HG02852 (cell line): ENCODE data around the gene ZNG1C.
"Not testable (repeated sequence)": the region's sequence is repeated elsewhere in the genome, so short reads cannot be mapped to it uniquely, and the experiment has no call there.

Experiments
- ATAC-seq: cut with Tn5 transposase; IDR thresholded peaks from one replicate; pipeline ENCODE4 v1.9.1; 2021; ENCODE audit warnings: mild to moderate bottlenecking, moderate library complexity; ENCODE audit not compliant: unreplicated experiment

The ZNG1C gene

DNA sequence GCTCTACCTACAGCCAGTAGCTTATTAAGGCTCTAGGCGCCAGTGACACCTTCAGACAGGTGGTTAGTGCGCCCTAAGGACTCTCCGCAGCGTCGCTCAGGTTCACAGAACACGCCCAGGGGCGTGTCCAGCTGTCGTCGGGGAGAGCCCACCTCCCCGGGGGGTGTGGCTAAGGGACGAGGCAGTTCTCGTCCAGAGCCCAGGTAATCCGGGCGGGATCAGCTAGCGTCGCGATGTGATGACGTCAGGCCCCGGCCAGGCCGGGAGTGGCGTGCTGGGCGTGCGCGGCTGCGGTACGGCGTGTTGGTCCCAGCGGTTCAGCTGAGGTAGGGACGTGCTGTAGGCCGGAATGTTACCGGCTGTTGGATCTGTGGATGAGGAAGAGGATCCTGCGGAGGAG, at the start of gene ZNG1C:
TSS of gene ZNG1C (plus strand) at position 301 of the 400 bp plus-strand sequence. CDS start at position 350, 49 bp downstream.
- not testable (repeated sequence) for ATAC-seq

- ATAC-seq, result not testable (repeated sequence)
These were observed 654 bp downstream of the ZNG1C start for GRCh38 chr9:68242437-68242836.

DNA sequence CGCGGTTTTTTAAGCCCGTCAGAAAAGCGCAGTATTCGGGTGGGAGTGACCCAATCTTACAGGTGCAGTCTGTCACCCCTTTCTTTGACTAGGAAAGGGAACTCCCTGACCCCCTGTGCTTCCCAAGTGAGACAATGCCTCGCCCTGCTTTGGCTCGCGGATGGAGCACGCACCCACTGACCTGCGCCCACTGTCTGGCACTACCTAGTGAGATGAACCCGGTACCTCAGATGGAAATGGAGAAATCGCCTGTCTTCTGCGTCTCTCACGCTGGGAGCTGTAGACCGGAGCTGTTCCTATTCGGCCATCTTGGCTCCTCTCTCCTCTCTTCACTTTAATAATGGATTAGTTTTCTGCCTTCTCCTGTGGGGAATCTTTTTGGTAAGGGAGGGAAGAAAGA, 39.3 kb downstream of the ZNG1C start:
- not testable (repeated sequence) for ATAC-seq

DNA sequence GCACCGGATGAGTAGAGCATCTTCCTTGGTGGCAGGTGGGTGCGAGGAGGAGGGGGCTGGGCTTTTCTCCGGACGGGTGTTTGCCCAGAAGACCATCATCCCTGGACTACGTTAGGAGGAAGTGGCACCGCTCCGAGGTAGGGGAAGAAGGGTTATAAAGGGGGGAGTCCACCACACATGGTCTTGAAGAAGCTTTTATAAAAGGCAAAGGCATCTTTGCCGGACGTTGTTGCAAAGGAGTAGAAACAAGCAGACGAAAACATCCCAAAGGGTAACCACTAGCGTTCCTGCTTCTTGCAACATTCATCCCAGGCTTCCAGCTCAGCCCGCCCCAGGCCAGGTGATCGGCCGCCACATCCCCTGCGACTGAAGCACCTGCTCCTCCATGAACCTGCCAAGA, 60.8 kb downstream of the ZNG1C start, which contains the start of gene FOXD4L3:
TSS of gene FOXD4L3 (plus strand) at position 301 of the 400 bp plus-strand sequence. CDS start at position 386, 85 bp downstream.
- not testable (repeated sequence) for ATAC-seq

GRCh38 chr9:68303771-68304170, 62.0 kb downstream of the ZNG1C start:
- not testable (repeated sequence) for ATAC-seq

DNA sequence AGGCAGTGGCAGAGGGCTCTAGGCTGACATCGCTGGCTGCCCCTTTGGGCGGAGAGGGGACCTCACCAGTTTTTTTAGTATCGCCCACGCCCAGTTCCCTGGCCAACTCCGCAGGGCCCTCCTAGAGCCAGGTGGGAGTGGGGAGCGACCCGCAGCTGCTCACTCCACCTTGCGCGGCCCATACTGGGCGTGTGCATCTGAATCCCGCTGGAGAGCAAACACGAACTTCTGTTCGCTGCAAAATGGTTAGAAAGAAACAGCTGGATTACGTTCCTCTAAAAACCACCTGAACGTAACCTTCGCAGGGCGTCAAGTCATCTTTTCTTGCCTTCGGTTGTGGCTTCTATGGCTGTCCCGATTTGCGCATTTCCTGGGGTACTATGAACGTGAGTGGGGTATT, 62.4 kb downstream of the ZNG1C start:
- not testable (repeated sequence) for ATAC-seq

GRCh38 chr9:68304777-68305176, 63.0 kb downstream of the ZNG1C start:
- not testable (repeated sequence) for ATAC-seq

- ATAC-seq, result not testable (repeated sequence)
These were observed 64.0 kb downstream of the ZNG1C start for GRCh38 chr9:68305680-68306285.

- not testable (repeated sequence) for ATAC-seq
These were observed 64.7 kb downstream of the ZNG1C start for GRCh38 chr9:68306391-68306964.

DNA sequence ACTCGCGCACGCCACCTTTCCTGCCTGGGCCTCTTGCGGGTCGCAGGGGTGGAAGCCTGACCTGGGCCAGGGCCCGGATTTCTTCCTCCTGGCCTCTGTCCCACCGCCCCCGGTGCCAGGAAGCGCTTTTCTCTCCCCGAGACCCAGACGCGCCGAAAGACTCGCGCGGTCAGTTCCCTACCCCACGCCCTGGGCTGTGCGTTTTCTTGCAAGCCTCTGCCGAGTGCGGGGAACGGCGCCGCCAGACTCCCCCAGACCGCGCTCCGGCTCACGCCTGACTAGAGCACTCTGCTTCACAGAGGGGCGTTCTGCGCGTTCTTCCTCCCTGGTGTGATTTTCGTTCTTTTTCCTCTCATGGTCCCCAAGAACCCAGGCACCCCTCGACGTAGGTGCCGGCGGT, 65.3 kb downstream of the ZNG1C start:
- not testable (repeated sequence) for ATAC-seq

DNA sequence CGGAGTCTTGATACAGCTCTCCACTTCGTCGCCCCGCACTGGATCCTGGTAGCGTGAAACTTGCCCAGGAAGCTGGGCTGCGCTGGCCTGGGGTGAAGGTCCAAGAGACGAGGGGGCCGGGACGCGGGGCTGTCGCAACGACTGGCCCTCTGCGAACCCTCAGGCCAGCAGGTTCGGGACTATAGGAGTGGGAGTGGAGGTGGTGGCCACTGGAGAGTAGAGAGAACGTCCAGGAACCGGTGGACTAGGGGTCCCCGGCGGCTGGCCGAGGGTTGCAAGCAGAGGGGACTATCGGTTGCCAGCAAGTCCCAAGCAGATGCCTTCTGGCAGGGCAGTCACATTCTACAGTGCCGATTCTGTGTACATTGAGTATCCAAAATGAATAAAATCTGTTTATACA, 65.9 kb downstream of the ZNG1C start:
- ATAC-seq, result not testable (repeated sequence)

GRCh38 chr9:68311208-68311607, 69.4 kb downstream of the ZNG1C start:
- not testable (repeated sequence) for ATAC-seq

DNA sequence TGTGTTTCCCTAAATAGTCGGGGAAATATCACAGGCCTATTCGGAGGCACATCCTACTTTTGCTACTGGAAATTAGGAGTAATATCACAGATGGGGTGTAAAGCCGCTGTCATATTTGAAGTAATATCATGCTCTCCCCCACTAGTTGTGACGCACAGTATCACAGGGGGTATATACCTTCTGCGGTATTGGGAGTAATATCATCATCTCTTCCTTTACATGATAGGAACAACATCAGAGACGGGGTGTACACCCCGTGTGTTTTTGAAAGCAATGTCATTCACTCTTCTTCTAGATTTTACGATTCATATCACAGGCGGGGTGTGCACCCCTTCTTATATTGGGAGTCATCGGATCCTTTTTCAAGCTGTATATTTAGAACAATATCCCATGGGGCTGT, 76.4 kb downstream of the ZNG1C start:
- not testable (repeated sequence) for ATAC-seq

DNA sequence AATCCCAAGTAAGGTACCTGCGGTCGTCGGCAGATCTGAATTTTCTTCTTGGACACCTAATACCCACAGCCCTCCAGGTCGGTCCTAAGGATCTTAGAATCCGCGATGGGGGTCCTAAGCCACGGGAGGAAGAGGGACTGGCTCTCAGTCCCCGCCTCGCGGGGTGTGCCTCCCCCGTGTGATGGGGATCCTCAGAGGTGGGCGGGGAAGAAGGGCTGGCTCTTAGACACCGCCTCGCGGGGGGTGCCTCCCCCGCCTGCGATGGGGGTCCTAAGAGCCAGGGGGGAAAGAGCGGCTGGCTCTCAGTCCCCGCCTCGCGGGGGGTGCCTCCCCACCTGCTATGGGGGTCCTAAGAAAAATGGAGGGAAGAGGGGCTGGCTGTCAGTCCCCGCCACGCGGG, 82.0 kb downstream of the ZNG1C start:
- not testable (repeated sequence) for ATAC-seq

- not testable (repeated sequence) for ATAC-seq
These were observed 82.7 kb downstream of the ZNG1C start for GRCh38 chr9:68324518-68324917.

DNA sequence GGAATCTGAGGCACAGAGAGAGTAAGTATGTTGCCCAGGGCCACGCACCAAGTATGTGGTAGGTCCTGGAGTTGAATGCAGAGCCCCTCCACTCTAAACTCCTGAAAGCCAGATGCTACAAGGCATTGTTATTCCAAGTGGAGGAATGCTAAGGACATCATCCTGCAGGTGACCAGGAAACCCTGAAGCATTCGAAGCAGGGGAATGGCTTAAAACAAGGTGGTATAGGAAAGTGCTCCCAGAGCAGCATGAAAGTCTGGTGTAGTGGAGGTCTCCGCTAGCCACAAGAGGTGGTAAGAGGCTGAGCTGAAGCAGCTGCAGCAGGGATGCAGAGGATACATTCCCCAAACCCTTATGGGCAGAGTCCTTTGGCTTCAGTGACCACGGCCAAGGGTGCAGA, 87.3 kb downstream of the ZNG1C start:
- ATAC-seq, result not testable (repeated sequence)

DNA sequence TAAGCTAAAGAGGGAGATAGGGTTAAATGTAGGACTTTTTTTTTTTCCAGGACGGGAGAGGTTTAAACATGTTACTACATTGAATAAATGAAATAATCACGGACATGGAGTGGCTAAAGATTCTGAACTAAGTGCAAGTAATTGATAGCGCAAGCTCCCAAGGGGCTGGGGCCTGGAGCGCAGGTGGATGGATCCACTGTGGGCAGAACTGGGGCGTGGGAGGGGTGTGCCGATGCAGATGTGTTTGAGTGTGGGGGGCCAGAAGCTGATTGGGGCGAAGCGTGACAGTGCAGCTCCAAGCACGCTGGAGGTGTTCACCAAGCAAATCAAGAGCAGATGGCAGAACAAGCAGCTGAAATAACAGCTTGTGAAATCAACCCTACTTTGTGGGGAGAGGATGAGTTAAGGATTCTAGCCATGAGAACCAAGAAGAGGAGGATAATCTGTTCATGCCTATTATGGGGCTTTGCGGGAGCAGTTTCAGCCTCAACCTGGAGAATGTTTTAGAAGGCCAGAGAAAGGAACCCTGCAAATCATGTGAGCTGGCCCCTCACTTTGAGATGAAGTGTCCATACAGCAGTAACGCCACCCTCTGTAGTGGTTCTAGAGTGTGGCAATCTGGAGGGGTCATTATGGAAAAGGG, 88.9 kb downstream of the ZNG1C start:
- ATAC-seq, result not testable (repeated sequence)

DNA sequence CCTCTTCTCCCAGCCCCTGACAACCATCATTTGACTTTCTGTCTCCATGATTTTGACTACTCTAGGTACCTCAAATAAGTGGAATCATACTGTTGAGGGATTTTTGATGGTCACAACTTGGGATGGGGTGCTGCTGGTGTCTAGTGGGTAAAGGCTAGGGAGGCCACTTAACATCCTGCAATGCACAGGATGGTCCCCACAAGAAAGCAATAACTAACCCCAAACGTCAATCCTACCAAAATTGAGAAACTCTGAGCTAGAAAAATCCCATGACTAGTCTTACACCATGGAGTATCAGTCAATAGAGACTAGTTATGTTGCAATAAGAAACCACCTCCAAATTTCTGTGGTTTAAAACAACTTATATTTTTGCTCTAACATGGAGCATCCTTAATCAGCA, 90.3 kb downstream of the ZNG1C start:
- not testable (repeated sequence) for ATAC-seq

- not testable (repeated sequence) for ATAC-seq
These were observed 94.2 kb downstream of the ZNG1C start for GRCh38 chr9:68335935-68336334.

GRCh38 chr9:68336639-68337339, 95.0 kb downstream of the ZNG1C start:
- ATAC-seq, result not testable (repeated sequence)

- ATAC-seq, result not testable (repeated sequence)
These were observed 96.2 kb downstream of the ZNG1C start for GRCh38 chr9:68338000-68338399.
